Epidermal melanocyte (primary cell): ENCODE results near the gene CDC42BPA.

Experiments
- DNase-seq: peaks from one replicate; pipeline ENCODE4 v3.0.0; 2011; ENCODE audit warnings: low spot score; ENCODE audit not compliant: insufficient read length

The CDC42BPA gene

DNA sequence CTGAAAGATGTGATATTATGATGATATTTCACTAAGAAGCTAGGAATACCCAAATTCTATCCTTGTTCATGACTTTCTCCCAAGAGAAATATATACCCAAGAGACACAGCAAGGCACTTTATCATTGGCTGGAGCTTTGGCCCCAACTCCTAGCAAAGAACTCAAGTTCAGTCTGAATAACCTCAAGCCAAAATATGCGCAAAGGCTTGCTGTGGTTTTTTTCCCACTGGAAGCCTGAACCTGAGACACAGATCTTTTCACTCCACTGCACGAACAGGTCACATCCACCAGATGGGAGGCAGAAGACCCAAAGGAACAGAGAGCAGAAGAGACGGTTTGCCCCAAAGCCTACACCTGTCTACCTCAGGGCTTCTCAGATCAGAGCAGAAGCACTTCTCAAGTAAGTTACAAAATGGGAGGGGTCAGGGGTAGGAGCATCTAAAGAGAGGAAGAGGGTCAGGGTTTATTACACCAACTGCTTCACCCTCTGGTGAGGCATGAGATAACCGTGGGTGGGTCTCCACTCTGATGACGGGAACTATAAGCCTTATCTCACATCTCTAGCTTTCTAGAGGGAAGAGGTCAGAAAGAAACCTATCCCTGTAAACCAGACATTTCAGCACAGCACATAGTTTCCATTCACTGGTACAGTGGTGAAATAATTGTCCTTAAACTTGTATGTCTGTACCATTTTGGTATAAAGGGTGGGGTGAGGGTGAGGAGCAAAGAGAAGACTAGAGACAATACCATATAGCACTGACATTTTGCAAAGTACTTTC is 17.1 kb upstream of the CDC42BPA start:
- no peak for DNase-seq

DNA sequence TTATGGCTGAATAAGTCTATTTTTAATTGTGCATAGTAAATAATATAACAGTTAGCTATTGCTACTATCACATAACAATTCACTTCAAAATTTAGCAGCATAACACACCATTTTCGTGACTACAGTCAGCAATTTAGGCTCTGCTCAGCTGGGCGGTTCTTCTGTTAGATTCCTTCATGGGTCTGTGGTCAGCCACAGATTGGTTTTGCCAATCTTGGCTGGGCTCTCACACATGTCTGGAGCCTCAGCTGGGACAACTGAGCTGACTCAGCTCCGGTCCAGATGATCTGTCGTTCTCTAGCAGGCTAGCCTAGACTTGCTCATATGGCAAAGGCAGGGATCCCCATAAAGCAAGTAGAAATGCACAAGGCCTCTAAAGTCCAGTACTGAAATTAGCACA is 15.1 kb upstream of the CDC42BPA start:
- DNase-seq, result no peak

- DNase-seq, result no peak
Observed at GRCh38 chr1:227330279-227331076, 12.2 kb upstream of the CDC42BPA start.

DNA sequence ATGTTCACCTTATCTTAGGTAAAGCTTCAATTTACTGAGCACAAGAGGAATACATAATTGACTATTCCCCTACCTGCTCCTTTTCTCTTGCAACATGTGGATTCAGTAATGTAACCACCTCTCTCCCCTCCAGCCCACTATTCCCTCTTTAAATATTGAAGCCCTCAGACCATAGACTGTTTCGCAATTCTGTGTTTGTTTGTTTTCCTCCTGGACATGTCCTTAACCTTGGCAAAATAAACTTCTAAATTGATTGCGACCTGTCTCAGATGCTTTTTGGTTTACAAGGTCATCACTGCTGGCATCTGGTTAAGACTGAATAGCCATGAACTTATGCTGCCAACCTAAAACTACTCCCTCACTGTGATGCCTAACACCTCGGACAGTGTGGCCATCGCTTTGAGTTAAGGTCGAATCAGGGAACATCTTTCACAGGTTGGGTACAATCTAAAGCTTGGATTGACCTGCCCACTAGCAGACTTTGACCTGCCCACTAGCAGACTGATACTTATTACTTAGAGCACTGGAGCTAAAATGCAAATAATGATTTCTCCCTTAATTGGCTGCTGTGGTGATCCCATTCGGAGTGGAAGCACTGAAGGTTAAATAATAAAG is 10.2 kb upstream of the CDC42BPA start:
- no peak for DNase-seq

- DNase-seq, result no peak
Observed at GRCh38 chr1:227325156-227325555, 6.9 kb upstream of the CDC42BPA start.

GRCh38 chr1:227323967-227324268 is 5.6 kb upstream of the CDC42BPA start:
- DNase-seq, result no peak

- DNase-seq, result no peak
Observed at GRCh38 chr1:227323171-227323966, 5.1 kb upstream of the CDC42BPA start.

DNA sequence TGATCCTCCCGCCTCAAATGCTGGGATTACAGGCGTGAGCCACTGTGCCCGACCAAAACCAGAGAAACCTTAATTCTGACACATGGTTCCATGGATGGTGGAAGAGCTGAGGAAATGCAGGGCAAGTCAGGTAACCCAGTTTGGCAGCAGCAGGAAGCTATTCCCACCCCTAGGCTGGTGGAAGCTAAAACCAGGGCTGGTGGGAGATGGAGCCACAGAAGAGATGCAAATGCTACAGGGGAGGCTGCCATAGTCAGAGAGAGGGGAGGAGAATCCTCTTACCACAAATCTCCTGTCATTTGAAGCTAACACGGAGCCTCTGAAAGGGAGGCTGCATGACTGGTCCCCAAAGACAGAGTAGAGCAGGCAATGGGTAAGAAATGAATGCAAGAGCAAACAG is 4.1 kb upstream of the CDC42BPA start:
- DNase-seq, result no peak

GRCh38 chr1:227321035-227321434 is 2.7 kb upstream of the CDC42BPA start:
- no peak for DNase-seq

- DNase-seq, result no peak
Observed at GRCh38 chr1:227320476-227320875, 2.2 kb upstream of the CDC42BPA start.

- no peak for DNase-seq
Observed at GRCh38 chr1:227318853-227319607, 738 bp upstream of the CDC42BPA start.

DNA sequence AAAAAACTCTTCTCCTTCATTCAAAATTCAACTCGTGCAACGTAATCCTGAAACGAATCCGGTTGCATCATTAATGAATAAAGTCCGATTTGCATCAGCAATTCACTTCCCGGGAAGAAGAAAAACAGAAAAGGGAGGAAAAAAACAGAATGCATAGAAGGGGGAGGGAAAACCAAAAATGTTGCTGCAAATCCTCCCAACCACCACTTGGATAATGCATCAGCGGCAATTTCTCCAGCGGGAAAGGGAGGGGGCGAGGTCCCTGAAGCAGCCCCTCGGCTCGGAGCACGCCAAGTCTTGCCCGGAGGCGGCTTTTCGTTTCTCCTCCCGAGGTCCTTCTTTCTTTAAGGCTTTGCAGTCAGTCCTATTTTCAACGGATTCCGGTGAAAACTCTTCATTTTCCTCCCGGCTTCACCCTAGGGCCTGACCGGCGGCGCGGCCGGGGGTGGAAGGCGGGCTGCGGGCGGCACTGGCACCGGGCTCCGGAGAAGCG is 723 bp downstream of the CDC42BPA start:
- DNase-seq, result peak; percentile 54

GRCh38 chr1:227317011-227317451 is 1.3 kb downstream of the CDC42BPA start:
- DNase-seq, result no peak

DNA sequence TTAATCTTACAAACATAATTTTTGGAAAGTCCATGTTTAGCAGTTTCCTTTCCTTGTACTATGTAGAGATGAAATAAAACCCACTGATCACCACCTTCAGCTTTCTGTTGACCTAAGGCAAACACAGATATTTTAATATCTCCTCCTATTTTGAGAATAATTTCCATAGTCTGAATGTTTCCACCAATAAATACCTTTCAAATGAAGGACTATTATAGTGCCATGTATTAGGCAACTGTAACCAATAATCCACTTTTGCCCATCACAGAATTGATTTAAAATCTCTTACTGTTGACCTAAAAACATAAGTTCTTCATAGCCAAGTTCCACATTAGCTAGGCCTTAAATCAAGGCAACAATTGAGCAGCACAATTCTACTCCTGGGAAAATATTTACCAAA is 1.8 kb downstream of the CDC42BPA start:
- no peak for DNase-seq

DNA sequence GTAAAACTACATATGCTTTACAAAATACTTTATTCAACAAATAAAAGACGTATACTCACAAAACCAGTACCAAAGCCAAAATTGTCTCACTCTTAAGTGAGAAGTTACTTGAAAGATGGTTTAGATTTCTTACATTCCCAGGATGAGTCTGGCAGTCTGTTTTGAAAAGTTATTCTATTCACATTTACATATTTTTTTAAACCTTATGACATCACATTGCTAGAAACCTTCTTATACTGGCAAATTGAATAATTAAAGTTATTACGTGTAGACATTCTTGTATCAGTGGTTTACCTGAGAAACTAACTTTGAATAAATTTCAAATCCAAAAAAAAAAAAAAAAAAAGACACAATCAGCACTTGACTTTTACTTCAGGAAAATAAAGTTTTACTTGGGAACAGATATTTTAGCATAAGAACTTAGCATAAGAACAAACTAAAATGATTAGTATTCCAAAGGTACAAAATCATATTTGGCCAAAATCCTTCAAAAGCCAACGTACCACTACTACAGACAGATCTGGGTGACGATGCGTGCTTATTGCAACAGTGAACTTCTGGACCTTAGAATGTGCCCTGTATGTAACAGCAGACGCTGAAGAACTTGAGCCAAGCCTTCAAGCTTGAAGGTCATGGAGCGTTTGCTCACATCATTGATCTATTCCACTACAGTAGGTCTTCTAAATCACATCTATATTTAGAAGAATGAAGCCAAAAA is 2.5 kb downstream of the CDC42BPA start:
- peak; percentile 50 for DNase-seq

GRCh38 chr1:227314014-227314848 is 4.1 kb downstream of the CDC42BPA start:
- no peak for DNase-seq

DNA sequence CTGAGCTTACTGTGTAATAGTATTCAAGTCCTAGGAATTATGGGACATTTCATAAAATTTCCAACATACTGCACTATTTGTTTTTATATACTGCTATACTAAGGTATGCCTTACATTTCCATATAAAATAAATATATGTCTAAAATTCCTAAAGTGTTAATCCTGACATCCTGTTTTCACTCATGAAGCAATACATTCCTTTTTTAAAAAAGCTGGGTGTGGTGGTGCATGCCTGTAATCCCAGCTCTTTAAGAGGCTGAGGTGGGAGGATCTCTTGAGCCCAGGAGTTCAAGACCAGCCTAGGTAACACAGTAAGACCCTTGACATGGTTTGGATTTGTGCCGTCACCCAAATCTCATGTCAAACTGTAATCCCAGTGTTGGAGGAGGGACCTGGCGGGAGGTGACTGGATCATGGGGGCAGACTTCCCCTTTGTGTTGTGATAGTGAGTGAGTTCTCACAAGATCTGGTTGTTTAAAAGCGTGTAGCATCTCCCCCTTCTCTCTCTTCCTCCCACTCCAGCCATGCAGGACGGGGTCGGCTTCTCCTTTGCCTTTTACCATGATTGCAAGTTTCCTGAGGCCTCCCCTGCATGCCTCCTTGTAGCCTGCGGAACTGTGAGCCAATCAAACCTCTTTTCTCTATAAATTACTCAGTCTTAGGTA is 5.8 kb downstream of the CDC42BPA start:
- no peak for DNase-seq

DNA sequence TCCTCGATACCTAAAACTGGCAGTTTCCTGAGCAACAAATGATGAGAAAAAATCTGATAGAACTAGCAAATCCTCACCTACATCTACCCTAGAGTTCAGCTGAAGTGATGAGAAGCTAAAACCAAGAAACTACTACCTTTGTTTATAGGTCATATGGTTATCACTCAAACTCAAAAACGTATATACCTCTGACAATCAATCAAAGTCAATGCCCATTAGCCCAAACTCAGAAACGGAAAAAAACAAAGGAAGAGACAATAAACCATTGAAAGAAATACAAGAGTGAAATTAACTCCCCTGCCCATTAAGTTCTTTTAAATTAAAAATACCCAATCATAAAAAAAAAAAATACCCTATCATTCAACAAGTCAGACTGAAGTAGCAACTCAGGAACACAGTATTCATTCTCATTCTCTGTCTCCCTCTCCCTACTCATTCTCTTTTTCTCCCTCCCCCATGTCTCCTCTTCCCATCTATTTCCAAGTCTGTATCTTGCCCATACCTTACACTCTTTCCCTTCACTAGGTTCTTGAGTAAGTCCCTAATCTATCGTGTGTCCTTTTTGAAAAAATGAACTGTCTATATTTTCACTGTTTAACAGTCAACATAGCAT is 6.8 kb downstream of the CDC42BPA start:
- no peak for DNase-seq
